Adrenal gland (tissue), 19 donors: ENCODE results near the gene RSL24D1. TPM values are rescaled to one million over a fixed set of nuclear protein-coding genes. Genes with fewer than 3 reads are reported as not detected.

Source experiments
- DNase-seq, 7 donors: peaks; one replicate each; pipeline ENCODE4 v3.0.0-alpha.2; 2019 to 2020
- H3K27ac ChIP-seq, 5 donors: fragments of 200-600 bp; sonication (generic) in 4 of 5; 1 replicate in 3 of 5; 2 replicates in 2 of 5; pipeline versions ENCODE4 v1.5.1 to v1.8.0; 2016 to 2020; ENCODE audit warnings: mild to moderate bottlenecking in 1 of 5
- H3K27me3 ChIP-seq: fragments of 200-600 bp; 2 replicates; pipeline ENCODE4 v1.8.0; 2021
- H3K36me3 ChIP-seq, 2 donors: fragments of 200-600 bp; replicated peaks in 1 of 2; 1 replicate in 1 of 2; 2 replicates in 1 of 2; pipeline versions ENCODE4 v1.5.1 to v1.8.0; 2018 to 2022
- H3K4me1 ChIP-seq, 2 donors: fragments of 200-600 bp; replicated peaks in 1 of 2; 1 replicate in 1 of 2; 2 replicates in 1 of 2; pipeline versions ENCODE4 v1.5.1 to v1.8.0; 2018 to 2021
- H3K4me3 ChIP-seq, 4 donors: fragments of 200-600 bp; sonication (generic) in 3 of 4; one replicate each; pipeline ENCODE4 v1.5.1; 2016 to 2018
- H3K9me3 ChIP-seq, 3 donors: fragments of 200-600 bp; sonication (generic) in 1 of 3; replicated peaks in 1 of 3; 1 replicate in 2 of 3; 2 replicates in 1 of 3; pipeline versions ENCODE4 v1.5.1 to v1.8.0; 2016 to 2021
- POLR2A ChIP-seq, 2 donors: fragments of 450-650 bp; IDR thresholded peaks; one replicate each; pipeline ENCODE4 v1.6.1; 2017; ENCODE audit warnings: antibody characterized with exemption in 2 of 2, mild to moderate bottlenecking in 2 of 2, moderate library complexity in 1 of 2
- WGBS, 4 donors: extraction: QIAGEN DNeasy Blood & Tissue Kit in 2 of 4; methylation state at CpG; one replicate each; pipeline versions ENCODE4 v1.1.5 to v1.1.7; 2013 to 2017; 5-methylcytosine and 5-hydroxymethylcytosine counted together
- intact Hi-C, 2 donors: fragments of 100-400 bp; cut with DNase I; formaldehyde crosslinking; loops; one replicate each; pipeline versions ENCODE4 v1.14.1 to v1.15.0; 2022 to 2023
- long read RNA-seq, 10 donors: library from polyadenylated mRNA in 3 of 10; unstranded in 2 of 10; stranded (forward) in 1 of 10; transcript quantifications; one replicate each; pipeline ENCODE4 v2.0.0 and lab custom pipeline, GENCODE V29; 2021 to 2026
- polyA plus RNA-seq, 3 donors: library from polyadenylated mRNA; stranded (reverse); fragments of 200-250 nt in 2 of 3; fragments of 350-450 nt in 1 of 3; fragmentation: Illumina TruSeq in 1 of 3; extraction: RNeasy Lipid Tissue Mini Kit (QIAGEN cat#74804) in 1 of 3; gene quantifications; one replicate each; pipeline ENCODE4 v1.2.3, GENCODE V29; 2013 to 2014
- total RNA-seq, 9 donors: library from RNA; depleted of rRNA in 4 of 9; stranded (reverse); fragments of >200 nt in 4 of 9; fragments of 120-200 nt in 1 of 9; fragmentation: NEBNext Ultra II Directional in 1 of 9; extraction: Animal tissue kit (Norgen Biotek cat#: 25700) in 1 of 9; gene quantifications; one replicate each; pipeline versions ENCODE4 v1.1.0 to v1.2.4, GENCODE V29; 2013 to 2023
- TF ChIP-seq, protein P1 (sequence below), 6 experiments: fragments of 450-650 bp in 4 of 6; fragments of 200-600 bp in 2 of 6; sonication (generic) in 1 of 6; IDR thresholded peaks; 1 replicate in 5 of 6; 2 replicates in 1 of 6; pipeline versions ENCODE4 v1.5.1 to v1.8.0; 2016 to 2021; ENCODE audit warnings: antibody characterized with exemption in 6 of 6, mild to moderate bottlenecking in 2 of 6, moderate library complexity in 1 of 6
- donor health status: healthy with polysubstance abuse.
- donor health status: Bipolar disorder and iron deficiency.
- donor health status: DM: yes; HTN: yes; CAD: no.
- donor health status: DM: no; HTN: no; CAD: no.
- donor health status: DM: no; HTN: no; CAD: no.
- donor health status: DM: yes; HTN: yes; CAD: no.

RSL24D1 gene
- total RNA-seq (10 to 100 TPM; 31.9 to 76.2 (median 52.0) TPM), polyA plus RNA-seq (10 to 100 TPM; 43.0 to 52.3 (median 49.3) TPM)
- long read RNA-seq, donor 1, transcript RSL24D1-201 (6 exons, 2,015 nt), result major isoform, 47 of 53 reads
- long read RNA-seq, donor 1, partial matches to known transcripts, result 6 of 53 reads
- long read RNA-seq, donor 1, other reads (novel, unspliced or antisense), result 0 of 53 reads
- long read RNA-seq, donor 2, transcript RSL24D1-201 (6 exons, 2,015 nt), result major isoform, 25 of 31 reads
- long read RNA-seq, donor 2, partial matches to known transcripts, result 6 of 31 reads
- long read RNA-seq, donor 2, other reads (novel, unspliced or antisense), result 0 of 31 reads
- long read RNA-seq, donor 3, transcript RSL24D1-201 (6 exons, 2,015 nt), result major isoform, 32 of 32 reads
- long read RNA-seq, donor 3, partial matches to known transcripts, result 0 of 32 reads
- long read RNA-seq, donor 3, other reads (novel, unspliced or antisense), result 0 of 32 reads
- long read RNA-seq, donor 4, transcript RSL24D1-201 (6 exons, 2,015 nt), result major isoform, 87 of 91 reads
- long read RNA-seq, donor 4, partial matches to known transcripts, result 2 of 91 reads
- long read RNA-seq, donor 4, other reads (novel, unspliced or antisense), result 2 of 91 reads
- long read RNA-seq, donor 5, transcript RSL24D1-201 (6 exons, 2,015 nt), result major isoform, 56 of 57 reads
- long read RNA-seq, donor 5, partial matches to known transcripts, result 0 of 57 reads
- long read RNA-seq, donor 5, other reads (novel, unspliced or antisense), result 1 of 57 reads
- long read RNA-seq, donor 6, transcript RSL24D1-201 (6 exons, 2,015 nt), result major isoform, 52 of 60 reads
- long read RNA-seq, donor 6, partial matches to known transcripts, result 7 of 60 reads
- long read RNA-seq, donor 6, other reads (novel, unspliced or antisense), result 1 of 60 reads
- long read RNA-seq, donor 7, transcript RSL24D1-201 (6 exons, 2,015 nt), result major isoform, 12 of 12 reads
- long read RNA-seq, donor 7, partial matches to known transcripts, result 0 of 12 reads
- long read RNA-seq, donor 7, other reads (novel, unspliced or antisense), result 0 of 12 reads
- long read RNA-seq, donor 8, transcript RSL24D1-201 (6 exons, 2,015 nt), result major isoform, 43 of 50 reads
- long read RNA-seq, donor 8, partial matches to known transcripts, result 7 of 50 reads
- long read RNA-seq, donor 8, other reads (novel, unspliced or antisense), result 0 of 50 reads
- long read RNA-seq, donor 9, transcript RSL24D1-201 (6 exons, 2,015 nt), result major isoform, 34 of 34 reads
- long read RNA-seq, donor 9, partial matches to known transcripts, result 0 of 34 reads
- long read RNA-seq, donor 9, other reads (novel, unspliced or antisense), result 0 of 34 reads
- long read RNA-seq, donor 10, transcript RSL24D1-201 (6 exons, 2,015 nt), result major isoform, 15 of 15 reads
- long read RNA-seq, donor 10, partial matches to known transcripts, result 0 of 15 reads
- long read RNA-seq, donor 10, other reads (novel, unspliced or antisense), result 0 of 15 reads

DNA sequence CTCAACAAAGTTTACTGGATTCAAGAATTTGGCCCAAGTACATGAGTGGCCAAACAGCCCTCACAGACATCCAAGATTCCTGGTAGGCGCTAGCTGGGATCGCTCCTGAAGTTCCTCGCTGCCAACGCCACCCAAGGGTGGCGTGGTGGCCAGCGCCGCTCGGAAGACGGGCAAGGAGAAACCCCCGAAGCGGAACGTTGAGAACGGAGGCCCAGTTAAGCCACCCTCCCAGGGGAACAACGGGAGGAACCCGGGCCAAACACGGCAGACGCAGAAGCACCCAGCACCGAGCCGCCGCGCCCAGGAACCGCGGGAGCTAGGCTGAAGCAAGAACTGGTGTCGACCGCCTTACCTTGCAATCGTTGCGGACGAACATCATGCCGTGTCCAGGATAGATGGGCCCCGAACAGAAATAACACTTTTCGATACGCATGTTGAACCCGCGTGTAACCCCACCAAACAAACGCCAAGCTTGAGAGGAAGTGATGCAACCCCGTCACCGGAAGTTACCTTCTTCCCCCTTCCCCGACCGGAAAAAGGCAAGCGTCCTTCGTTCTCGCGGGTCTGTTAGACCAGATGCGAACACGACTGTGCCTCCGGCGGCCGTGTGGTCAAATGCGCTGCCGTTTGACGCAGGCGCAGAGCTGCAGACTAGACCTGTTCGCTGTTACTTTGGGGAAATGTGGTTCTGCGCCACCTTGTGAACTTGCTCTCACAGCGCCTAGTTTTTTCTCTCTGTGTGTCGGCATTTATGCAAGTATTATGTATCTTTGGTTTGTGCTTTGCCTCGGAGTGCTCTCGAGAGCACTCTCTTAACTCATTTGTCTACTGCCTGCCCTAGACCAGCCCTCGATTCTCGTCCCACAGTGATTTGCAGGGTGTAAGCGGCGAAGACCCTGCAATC, at the start of gene RSL24D1:
Gene RSL24D1 (minus strand): TSS at position 484 of the 904 bp plus-strand sequence. CDS start 51 bp downstream, at position 433.
- TF ChIP-seq, protein P1, sequence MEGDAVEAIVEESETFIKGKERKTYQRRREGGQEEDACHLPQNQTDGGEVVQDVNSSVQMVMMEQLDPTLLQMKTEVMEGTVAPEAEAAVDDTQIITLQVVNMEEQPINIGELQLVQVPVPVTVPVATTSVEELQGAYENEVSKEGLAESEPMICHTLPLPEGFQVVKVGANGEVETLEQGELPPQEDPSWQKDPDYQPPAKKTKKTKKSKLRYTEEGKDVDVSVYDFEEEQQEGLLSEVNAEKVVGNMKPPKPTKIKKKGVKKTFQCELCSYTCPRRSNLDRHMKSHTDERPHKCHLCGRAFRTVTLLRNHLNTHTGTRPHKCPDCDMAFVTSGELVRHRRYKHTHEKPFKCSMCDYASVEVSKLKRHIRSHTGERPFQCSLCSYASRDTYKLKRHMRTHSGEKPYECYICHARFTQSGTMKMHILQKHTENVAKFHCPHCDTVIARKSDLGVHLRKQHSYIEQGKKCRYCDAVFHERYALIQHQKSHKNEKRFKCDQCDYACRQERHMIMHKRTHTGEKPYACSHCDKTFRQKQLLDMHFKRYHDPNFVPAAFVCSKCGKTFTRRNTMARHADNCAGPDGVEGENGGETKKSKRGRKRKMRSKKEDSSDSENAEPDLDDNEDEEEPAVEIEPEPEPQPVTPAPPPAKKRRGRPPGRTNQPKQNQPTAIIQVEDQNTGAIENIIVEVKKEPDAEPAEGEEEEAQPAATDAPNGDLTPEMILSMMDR (IDR thresholded peaks at IDR 0.05), result peak in 4 of 6 experiments; percentile 23 to 37 (median 32)
- peak; percentile 57 to 96 for TF ChIP-seq POLR2A (IDR thresholded peaks at IDR 0.05)
- intact Hi-C loops, result no loop called here
- peaks cover 0 to 10% of the 10 kb centered on the region in 2 donors for H3K36me3 ChIP-seq
- H3K27ac ChIP-seq, result peak within 1 kb of the TSS; percentile 80 to 94 (median 85)
- H3K4me1 ChIP-seq, result peaks cover 10 to 31% of the 10 kb centered on the region in 2 donors
- peak; percentile 95 to 99 (median 98) for DNase-seq
- peak within 1 kb of the TSS; percentile 67 to 93 (median 69) for H3K4me3 ChIP-seq
- 0 to 1% (median 0%) methylated on average over 38 to 62 of the region's 62 CpGs for WGBS, 4 donors
- no peaks in the 10 kb centered on the region for H3K27me3 ChIP-seq
- no peaks in the 10 kb centered on the region for H3K9me3 ChIP-seq

DNA sequence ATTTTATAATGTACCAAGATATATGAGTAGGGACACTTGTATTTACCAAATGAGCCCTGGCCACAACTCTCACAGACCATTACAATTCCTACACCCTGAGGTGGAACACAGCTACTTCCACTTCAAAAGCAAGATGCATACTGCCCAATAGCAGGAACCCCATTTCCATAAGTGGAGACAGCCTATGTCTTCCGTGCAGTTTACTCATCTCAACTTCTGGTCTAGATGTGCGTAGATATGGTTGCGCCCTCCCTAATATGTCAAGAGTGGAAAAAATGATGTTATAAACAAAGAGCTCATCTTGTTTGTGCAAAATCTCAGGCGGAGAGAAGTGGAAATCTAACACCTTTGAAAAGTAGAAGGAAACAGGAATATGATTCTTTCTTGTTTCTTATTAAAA, 48.3 kb upstream of the RSL24D1 start:
- no peaks in the 10 kb centered on the region for H3K36me3 ChIP-seq
- H3K4me1 ChIP-seq, result peaks cover 0 to 5% of the 10 kb centered on the region in 2 donors
- DNase-seq, result no peak
- 94 to 98% (median 94%) methylated on average over 4 of the region's 4 CpGs for WGBS, 4 donors
- no peak overlapping the region for H3K4me3 ChIP-seq
- no peaks in the 10 kb centered on the region for H3K27me3 ChIP-seq
- H3K9me3 ChIP-seq, result no peaks in the 10 kb centered on the region
- intact Hi-C loops, result no loop called here
- H3K27ac ChIP-seq, result no peak overlapping the region
- no peak for TF ChIP-seq POLR2A (IDR thresholded peaks at IDR 0.05)
- TF ChIP-seq, protein P1 (IDR thresholded peaks at IDR 0.05), result no peak

DNA sequence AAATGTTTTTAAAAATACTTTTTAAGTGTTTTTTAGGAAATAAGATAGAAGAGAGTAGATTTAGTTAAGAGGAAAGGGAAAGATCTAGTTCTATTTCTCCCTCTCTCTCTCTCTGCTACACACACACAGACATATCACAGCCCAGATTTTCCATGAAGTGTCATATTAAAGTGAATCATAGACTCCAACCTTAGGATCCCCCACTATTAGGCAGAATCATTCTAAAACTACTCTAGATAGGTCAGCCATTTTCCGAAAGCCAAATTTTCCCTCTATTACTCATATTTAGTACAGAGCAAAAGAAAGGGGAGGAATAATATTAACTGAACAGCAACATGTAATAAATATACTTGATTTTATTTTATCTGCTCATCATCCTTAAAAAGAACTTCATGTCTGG, 45.1 kb upstream of the RSL24D1 start:
- Histone ChIP-seq H3K4me3 (no peak overlapping the region), H3K4me1 (no peaks in the 10 kb centered on the region), H3K36me3 (no peaks in the 10 kb centered on the region), H3K27ac (no peak overlapping the region), H3K9me3 (no peaks in the 10 kb centered on the region), H3K27me3 (no peaks in the 10 kb centered on the region)
- WGBS, 4 donors, result 0 to 88% (median 58%) methylated on average over 1 of the region's 1 CpG
- intact Hi-C loops, result no loop called here
- DNase-seq, result no peak
- no peak for TF ChIP-seq POLR2A (IDR thresholded peaks at IDR 0.05)
- TF ChIP-seq, protein P1 (IDR thresholded peaks at IDR 0.05), result no peak
